Stimulated activated CD8-positive, alpha-beta memory T cell treated with anti-CD3 and anti-CD28 coated beads, Interleukin-4, amount 100 ng/mL, for 1 hour (primary cell): ENCODE measurements around the gene RELL2.

Experiments
- DNase-seq, 2 donors: peaks; one replicate each; pipeline ENCODE4 v3.0.0-alpha.2; 2020; ENCODE audit warnings: low read depth in 2 of 2, low spot score in 1 of 2

Gene RELL2

GRCh38 chr5:141618804-141619554 is 17.8 kb upstream of the RELL2 start, which contains the start of gene DIAPH1:
Gene DIAPH1, minus strand, starts transcription at chr5:141619000. Its CDS starts 86 bp downstream, at chr5:141618914.
- DNase-seq = peak; percentile 96 to 97

DNA sequence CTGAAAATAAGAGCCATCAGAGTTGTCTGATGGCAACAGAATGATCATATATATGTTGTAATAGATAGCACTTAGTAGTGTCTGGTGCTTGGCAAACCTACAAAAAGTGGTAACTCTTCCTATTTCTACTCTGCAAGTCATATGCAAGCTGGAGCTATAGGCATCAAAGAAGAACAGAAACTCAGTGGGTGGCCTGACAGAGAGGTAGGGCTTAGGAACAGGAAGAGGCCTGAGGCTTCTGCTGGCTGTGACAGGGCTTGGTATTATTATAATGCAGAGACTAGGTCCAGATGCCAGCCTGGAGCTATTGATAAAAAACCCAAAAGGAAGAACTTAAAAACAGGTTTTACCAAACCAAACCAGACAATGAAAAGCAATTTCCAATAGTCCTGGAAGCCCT is 13.6 kb upstream of the RELL2 start:
- no peak for DNase-seq

DNA sequence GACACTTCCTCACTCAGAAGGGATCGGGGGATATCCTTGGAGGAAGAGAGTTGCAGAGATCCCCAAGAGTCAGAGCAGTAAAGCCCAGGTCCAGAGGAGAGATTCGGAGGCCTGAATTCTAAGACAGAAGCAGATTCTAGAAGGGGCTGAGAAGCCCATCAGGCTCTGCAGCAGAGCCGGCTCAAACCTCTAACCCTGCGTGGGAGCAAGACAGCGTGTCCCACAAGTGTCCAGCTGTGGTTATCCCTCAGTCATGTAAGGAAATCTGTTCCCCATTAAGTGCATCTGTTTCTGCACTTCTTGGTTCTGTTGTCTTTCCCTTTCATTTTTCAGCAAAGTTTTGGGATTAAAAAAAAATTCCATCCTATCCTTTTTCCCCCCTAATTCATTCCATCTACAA is 13.2 kb upstream of the RELL2 start:
- no peak for DNase-seq

- DNase-seq = no peak
Measured at GRCh38 chr5:141628175-141628788, 8.5 kb upstream of the RELL2 start.

DNA sequence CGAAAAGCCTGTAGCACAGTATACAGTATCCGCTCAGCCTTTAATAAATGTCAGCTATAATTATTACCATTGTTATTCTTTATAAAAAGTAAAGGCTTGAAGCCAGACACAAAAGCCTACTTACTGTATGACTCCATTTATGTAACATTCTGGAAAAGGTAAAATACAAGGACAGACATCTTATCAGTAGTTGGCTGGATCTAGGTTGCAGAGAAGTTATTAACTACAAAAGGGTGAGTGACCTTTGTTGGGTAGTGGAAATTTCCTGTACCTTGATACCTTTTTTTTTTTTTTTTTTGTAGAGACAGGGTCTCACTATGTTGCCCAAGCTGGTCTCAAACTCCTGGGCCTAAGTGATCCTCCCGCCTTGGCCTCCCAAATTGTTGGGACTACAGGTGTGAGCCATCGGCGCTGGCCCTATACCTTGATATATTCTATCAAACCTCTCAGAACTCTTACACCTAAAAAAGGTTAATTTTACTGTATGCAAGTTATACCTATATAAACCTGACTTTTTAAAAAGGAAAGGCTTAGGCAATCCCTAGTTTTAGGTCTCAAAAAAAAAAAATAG is 6.1 kb upstream of the RELL2 start:
- no peak for DNase-seq

DNA sequence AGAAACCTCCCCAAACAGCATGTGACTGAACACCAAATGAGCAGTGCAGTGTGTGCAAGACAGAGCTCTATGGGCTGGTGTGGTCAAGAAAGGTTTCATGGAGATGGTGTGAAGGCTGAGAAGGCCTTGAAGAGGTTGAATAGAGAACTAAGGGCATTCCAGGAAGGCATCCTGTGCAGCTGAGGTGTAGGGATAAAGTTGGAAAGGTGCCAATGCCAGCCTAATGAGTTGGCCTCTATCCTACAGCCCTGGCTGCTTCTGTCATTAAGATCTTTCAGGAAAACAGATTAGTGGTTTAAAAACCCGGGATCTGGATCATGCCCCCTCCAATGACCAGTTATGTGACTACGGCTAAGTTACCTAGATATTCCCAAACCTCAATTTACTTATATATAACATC is 4.1 kb upstream of the RELL2 start:
- no peak for DNase-seq

DNA sequence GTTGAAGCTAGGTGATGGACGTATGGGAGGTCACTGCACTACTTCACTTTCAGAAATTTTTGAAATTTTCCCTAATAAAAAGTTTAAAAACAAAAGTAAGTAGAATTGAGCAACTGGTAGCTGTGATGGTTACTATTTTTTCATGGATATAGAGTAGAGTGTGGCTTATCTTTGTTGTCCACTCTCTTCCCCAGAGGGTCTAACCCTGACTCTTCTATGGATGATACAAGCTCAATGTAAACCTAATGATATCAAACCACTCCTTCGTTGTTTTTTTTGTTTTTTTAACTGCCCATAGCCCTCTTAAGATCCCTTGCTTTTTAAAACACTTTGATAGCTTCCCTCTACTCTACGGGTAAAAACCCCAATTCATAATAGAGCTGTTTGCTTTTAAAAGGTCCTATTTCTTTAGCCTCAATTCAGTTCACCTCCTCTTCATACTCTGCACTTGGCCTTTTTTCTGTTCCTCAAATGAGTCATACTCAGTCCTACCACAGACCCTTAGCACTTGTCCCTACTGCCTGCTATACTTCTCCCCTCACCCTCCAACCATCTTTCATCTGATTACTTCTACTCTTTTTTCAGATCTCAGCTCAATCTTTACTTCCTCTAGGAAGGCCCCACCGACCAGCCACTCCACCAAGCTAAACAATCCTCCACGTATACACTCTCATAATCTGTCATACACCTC is 2.8 kb upstream of the RELL2 start:
- DNase-seq = no peak

DNA sequence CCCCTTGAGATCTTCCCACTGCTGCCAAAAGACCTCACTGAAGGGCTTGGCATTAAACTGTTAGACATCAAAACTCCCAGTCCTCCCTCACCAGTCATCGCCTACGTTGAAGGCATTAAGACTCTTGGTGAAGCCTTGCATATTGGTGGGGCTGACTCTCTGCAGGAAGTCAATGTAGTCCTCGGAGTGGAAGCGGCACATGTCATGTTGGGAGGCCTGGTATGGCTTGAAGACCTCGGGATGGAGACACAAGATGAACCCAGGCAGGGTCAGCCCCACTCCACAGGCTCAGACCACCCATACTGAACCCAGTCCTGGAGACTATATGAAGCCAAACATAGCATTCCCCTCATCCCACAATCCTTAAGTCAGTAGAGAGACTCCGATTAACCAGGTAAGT is 2.1 kb upstream of the RELL2 start:
- DNase-seq = no peak

GRCh38 chr5:141635646-141636045 is 1.2 kb upstream of the RELL2 start:
- no peak for DNase-seq

DNA sequence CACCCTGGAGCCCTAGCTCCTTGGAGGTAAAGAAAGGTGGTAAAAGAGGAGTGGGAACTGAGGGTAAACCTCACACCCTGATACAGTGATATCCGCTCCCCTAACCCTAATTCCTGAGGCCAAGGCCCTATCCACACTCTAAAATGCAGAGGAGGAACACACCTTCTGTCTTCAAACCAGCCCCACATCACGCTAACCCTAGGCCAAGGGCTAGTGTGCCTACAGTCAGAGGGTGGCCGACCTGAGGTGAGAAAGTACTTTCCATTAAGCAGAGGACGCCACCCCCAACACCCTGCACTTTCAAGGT is 738 bp upstream of the RELL2 start:
- no peak for DNase-seq

DNA sequence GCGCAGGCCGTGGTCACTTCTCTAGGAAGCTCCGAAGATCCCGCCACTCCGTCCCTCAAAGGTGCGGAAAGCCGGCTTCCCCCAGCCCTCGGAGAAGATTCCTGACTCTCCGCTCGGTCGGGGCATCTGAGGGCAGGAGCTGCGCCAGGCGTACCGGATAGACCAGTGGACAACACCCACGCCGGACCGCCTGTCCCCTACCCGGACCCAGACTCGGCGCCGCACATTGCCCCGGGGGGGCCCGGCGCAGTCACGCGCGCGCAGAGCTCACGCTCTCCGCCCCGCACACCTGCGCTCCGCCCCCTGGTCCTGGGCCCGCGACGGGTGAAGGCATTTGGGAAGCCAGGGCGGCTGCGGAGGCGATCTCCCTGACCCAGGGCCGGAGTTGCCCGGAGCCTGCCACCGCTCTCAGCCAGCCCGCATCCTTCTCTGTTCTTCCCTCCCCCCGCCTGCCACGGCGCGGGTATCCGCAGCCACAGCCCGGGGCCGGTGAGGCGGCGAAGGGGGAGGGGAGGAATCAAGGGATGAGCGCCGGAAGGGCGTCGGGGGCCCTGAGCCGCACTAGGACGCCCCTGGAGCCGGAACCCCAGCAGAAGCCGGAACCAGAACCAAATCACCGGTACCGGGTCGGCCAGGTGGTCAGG is 448 bp downstream of the RELL2 start:
- DNase-seq = peak in 1 of 2 donors; percentile 14

DNA sequence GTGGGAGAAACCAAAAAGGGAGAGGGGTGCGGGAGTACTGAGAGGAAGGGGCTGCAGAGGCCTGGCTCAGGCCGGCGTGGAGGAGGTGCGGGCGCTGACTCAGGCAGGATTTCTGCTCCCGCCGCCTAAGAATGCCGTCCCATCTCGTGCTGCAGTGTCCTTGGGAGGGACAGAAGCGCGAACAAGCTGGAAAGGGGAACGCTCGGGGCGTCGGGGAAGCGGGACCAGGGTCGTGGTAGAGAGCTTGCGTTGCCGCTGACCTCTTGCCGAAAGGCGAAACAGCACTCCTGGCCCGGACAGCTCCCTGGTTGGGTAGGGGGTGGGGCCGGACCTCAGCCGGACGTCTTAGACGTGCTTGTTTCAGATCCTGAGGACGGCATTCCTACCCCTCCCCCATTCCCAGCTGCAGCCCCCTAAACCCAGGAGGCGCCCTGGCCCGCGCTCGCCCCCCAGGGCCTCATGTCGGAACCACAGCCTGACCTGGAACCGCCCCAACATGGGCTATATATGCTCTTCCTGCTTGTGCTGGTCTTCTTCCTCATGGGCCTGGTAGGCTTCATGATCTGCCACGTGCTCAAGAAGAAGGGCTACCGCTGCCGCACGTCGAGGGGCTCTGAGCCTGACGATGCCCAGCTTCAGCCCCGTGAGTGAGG is 1.1 kb downstream of the RELL2 start:
- DNase-seq = peak in 1 of 2 donors; percentile 21

- no peak for DNase-seq
Measured at GRCh38 chr5:141638771-141639170, 2.0 kb downstream of the RELL2 start.

- DNase-seq = no peak
Measured at GRCh38 chr5:141639357-141640050, 2.7 kb downstream of the RELL2 start.

DNA sequence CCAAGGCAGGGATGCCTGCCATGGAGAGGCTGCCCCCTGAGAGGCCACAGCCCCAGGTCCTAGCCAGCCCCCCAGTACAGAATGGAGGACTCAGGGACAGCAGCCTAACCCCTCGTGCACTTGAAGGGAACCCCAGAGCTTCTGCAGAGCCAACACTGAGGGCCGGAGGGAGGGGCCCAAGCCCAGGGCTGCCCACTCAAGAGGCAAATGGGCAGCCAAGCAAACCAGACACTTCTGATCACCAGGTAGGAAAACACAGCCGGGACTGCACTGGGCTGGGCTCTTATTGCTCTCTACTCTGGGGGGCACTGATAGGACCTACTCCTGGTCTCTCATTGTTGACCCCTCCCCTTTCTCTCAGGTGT is 3.2 kb downstream of the RELL2 start:
- DNase-seq = no peak

GRCh38 chr5:141640698-141641097 is 3.9 kb downstream of the RELL2 start:
- DNase-seq = no peak

DNA sequence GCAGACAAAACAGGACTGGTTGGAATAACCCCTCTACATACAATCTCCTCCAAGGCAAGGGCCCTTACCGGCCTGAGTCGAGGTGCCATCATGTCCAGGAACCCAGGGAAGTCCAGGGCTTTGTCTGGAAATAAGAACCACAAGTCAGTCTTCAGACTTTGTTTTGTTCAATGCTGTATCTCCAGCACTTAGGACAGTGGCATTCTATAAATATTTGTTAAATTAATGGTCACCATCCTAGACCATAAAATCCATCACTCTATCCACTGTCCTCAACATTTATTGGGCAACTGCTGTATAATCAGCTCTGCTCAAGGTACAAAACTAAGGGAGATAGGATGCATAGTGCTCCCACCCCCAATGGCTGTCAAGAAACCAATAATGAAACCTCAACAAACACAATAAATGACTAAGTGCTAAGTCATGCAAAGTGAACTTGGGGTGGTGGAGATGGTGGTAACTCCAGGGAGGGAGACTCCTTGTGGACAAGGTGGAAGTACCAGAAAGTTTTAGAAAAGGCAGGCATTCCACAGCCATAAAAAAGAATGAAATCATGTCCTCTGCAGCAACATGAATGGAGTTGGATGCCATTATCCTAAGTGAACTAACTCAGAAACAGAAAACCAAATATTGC is 5.0 kb downstream of the RELL2 start:
- DNase-seq = no peak

- DNase-seq = no peak
Measured at GRCh38 chr5:141646026-141646425, 9.2 kb downstream of the RELL2 start.

DNA sequence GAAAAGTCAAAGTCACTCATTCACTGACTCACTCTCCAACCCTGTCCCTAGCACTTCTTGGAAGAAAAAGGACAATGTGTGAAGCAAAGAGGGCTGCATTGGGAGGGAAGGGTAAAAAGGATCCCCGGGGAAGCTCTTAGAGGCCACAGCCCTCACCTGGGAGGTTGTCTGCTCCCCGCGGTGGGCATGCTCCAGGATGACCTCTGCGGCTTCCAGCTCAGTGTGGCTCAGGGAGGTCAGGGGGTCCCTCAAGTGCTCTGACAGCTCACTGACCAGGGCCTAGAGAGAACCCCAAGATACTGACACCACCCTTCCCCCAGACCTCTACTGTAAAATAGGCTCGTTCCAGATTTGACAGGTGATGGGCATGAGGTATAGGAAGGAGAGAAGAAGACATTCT is 10.4 kb downstream of the RELL2 start:
- no peak for DNase-seq

- DNase-seq = no peak
Measured at GRCh38 chr5:141647851-141648250, 11.1 kb downstream of the RELL2 start.
